Measurements from ENCODE around the gene EXO5.
"Not testable (repeated sequence)": the region's sequence is repeated elsewhere in the genome, so short reads cannot be mapped to it uniquely, and the experiment has no call there.

The EXO5 gene, protein sequence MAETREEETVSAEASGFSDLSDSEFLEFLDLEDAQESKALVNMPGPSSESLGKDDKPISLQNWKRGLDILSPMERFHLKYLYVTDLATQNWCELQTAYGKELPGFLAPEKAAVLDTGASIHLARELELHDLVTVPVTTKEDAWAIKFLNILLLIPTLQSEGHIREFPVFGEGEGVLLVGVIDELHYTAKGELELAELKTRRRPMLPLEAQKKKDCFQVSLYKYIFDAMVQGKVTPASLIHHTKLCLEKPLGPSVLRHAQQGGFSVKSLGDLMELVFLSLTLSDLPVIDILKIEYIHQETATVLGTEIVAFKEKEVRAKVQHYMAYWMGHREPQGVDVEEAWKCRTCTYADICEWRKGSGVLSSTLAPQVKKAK

GRCh38 chr1:40508375-40509341, at the start of gene EXO5:
Gene EXO5 (plus strand): TSS chr1:40508767. CDS start chr1:40514545, 5,778 bp downstream.
- ATAC-seq: peak; percentile 99 to 100

GRCh38 chr1:40462956-40463590, 45.5 kb upstream of the EXO5 start:
- no peak for ATAC-seq

DNA sequence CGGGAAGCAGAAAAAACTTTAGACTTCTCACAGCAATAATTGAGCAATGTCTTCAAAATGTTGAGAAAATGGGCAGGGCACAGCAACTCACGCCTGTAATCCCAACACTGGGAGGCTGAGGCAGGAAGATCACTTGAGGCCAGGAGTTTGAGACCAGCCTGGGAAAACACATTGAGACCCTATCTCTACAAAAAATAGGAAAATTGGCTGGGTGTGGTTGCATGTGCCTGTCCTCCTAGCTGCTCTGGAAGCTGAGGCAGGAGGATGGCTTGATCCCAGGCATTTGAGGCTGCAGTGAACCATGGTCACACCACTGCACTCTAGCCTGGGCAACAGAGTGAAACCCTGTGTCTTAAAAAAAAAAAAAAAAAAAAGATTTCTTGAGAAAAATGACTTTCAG, 39.2 kb upstream of the EXO5 start:
- no peak for ATAC-seq

DNA sequence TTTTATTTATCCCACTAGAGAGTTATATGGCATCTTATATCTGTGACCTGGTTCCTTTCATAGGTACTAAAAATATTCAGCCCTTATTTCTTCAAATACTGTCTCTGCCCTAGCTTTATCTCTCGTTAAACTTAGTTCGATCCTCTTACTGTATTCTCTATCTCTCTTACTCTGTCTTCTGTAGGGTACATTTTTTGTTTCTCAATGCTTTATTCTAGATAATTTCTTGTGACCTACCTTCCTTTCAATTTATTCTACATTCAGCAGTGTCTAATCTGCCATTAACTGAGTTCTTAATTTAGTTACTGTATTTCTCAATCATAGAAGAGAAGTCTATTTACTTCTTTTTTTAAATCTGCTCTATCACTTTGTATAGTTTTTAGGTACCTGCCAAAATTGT, 33.3 kb upstream of the EXO5 start:
- no peak for ATAC-seq

DNA sequence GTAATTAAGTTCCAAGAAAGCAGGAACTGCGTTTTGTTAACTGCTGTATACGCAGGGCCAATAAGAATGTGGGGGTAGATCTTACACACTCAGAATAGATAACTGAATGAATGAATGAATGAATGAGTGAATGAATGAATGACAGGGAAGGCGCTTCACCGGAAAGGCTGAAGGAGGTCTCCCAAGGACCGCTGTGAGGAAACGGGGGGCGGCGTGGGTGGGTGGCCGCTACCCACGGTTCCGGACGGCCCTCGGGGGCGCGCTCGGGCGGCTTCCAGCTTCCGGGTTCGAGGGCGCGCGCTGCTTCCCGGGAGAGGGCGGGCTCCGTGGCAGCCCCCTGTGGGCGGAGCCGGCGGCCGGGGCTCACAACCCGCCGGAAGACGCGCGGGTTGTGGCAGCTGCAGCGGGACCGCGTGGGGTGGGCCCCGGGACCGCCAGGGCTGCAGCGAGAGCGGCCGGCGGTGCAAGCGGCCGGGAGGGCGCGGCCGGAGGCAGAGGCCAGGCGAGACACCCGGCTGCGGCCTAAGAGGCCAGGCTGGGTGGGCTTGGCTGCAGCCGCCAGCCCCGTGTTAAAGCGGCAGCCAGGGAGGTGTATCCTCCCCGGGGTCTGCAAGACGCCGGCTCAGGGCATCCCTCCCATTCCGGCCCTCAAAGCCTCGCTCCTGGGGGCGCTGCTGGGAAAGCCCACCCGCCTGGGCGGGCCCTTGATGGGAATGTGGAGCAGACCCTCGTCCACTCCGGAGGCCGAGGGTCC, 31.5 kb upstream of the EXO5 start, which contains the start of gene ZFP69:
Gene ZFP69 (plus strand): TSS at position 367 of the 754 bp plus-strand sequence. CDS start 2,072 bp downstream, outside the sequence.
- ATAC-seq: peak; percentile 87 to 91

DNA sequence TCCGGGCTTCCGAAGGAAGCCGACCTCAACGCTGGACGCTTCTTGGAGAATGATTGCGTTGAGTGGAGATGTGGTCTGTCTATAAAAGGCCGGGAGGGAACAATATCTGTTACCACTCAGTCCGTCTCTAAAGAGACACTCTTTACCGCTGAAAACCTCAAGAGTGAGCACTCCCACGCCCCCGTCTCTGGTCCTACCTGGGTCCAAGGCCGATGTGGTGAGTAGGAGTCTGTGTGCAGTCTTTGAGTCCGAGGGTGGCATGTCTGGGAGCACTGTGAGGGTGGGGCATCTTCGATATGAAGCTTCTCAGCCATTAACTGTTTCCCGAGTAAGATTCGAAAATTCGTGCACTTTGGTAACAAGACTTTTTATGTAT, 30.9 kb upstream of the EXO5 start:
- peak; percentile 21 to 24 for ATAC-seq

- ATAC-seq: no peak
Observed at GRCh38 chr1:40478276-40478675, 30.3 kb upstream of the EXO5 start.

DNA sequence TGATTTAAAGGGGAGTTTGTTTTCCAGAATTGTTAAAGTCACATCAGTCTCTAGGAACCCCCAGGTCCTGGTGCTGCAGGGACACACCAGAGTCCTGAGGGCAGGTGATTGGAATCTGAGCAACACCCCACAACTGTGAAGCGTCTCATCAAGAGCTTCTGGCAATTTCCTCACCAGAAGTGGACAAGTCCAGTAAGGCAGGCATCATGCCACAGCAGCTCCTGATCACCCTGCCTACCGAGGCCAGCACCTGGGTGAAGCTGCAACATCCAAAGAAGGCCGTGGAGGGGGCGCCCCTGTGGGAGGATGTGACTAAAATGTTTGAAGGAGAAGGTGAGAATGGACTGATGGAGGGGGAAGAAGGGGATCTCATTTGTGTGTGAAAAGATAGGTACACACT, 29.4 kb upstream of the EXO5 start:
- no peak for ATAC-seq

GRCh38 chr1:40495315-40495903, 13.2 kb upstream of the EXO5 start:
- ATAC-seq: no peak

DNA sequence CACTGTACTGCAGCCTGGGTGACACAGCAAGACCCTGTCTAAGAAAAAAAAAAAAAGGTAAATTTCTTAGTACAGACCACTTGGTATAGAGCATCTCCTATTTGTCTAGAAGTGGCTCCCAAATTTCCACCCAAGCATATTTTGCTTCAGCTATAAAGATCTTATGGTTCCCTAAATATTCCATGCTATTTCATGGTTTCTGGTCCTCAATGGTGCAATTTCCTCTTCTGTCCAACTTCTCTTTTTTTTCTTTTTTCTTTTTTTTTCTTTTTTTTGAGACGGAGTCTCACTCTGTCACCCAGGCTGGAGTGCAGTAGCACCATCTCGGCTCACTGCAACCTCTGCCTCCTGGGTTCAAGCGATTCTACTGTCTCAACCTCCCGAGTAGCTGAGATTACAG, 5.9 kb upstream of the EXO5 start:
- ATAC-seq: not testable (repeated sequence)

- no peak for ATAC-seq
Observed at GRCh38 chr1:40507973-40508372, 594 bp upstream of the EXO5 start.

- no peak for ATAC-seq
Observed at GRCh38 chr1:40519517-40519916, 10.9 kb downstream of the EXO5 start.

- no peak for ATAC-seq
Observed at GRCh38 chr1:40530735-40531380, 22.3 kb downstream of the EXO5 start.

- ATAC-seq: peak; percentile 99
Observed at GRCh38 chr1:40531381-40532061, 23.0 kb downstream of the EXO5 start, which contains the start of gene ZNF684. Gene ZNF684 (plus strand): TSS chr1:40531637. CDS start chr1:40533167, 1,530 bp downstream.

DNA sequence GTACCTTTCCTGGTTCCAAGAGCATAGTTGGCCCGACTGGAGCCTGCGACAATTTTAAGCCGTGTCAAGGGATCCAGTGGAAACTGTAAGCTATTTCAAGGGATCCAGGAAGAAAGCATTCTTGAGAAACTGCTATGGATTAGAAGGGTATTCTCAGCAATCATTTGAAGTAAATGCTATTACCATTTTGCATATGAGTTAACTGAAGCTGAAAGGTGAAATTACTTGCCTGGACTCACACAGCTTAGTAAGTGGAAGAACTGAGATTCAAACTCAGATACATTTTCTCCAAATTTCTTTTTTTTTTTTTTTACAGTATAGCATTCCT, 23.5 kb downstream of the EXO5 start:
- no peak for ATAC-seq

DNA sequence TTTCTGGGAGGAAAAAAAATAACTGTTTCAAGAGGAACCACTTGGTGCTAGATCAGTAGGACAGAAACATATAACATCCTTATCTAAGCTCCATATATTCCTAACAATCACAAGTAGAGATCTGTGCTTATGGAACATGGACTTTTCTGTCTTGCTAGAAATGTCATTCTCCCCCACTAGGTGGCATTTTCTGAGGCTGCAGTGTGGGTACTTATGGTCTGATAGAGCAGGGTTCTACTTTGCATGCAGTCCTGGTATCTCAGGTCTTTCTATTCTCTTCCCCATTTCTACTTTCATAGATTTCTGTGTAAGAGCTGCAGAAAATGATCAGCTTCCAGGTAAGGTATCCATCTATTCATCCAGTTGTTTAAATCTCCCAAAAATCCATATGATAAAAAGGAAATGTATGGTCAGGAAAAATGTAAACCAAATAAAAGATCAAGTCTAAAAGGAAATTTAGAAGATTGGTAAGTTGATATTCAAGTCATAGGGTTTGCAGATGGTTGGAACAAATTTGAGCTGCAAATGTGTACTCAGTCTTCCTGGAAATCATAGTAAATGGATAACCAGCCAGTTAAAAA, 24.4 kb downstream of the EXO5 start:
- no peak for ATAC-seq

- no peak for ATAC-seq
Observed at GRCh38 chr1:40534589-40534988, 26.0 kb downstream of the EXO5 start.

DNA sequence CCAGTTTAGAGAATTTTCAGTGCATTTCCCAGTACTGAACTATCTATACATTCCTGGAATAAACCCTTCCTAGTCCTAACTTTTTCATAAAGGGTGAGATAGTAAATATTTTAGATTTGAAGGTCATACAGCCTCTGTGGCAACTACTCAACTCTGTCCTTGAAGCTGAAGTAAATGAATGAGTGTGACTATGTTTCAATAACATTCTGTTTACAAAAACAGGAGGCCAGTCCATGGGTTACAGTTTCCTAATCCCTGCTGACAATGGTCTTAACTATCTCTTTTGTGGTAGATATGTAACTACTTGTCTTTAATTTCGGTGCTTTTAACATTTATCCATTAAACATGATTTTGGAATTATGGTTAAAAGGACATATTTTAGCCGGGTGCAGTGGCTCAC, 27.2 kb downstream of the EXO5 start:
- ATAC-seq: no peak

DNA sequence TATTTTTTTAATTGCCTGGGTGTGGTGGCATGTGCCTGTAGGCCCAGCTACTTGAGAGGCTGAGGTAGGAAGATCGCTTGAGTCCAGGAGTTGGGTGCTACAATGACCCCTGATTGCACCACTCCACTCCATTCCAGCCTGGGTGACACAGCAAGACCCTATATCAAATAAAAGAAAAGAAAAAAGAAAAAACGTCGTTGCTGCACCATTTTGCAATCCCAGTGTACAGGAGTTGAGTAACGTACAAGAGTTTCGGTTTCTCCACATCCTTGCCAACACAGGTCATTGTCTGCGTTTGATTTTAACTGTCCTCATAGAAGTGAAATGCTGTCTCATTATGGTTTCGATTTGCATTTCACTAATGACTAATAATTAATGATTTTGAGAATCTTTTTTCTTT, 30.8 kb downstream of the EXO5 start:
- ATAC-seq: peak; percentile 63 to 64

GRCh38 chr1:40546957-40547356, 38.4 kb downstream of the EXO5 start:
- ATAC-seq: no peak

All from activated CD4-positive, CD25-positive, alpha-beta regulatory T cell treated with anti-CD3 and anti-CD28 coated beads, Interleukin-2, amount 50 U/mL, for 24 hours (primary cell).